ENCODE data around the gene BCAR3. TPM values are rescaled to one million over a fixed set of nuclear protein-coding genes. Genes with fewer than 3 reads are reported as not detected.
"Not testable (repeated sequence)": the region's sequence is repeated elsewhere in the genome, so short reads cannot be mapped to it uniquely, and the experiment has no call there.

The BCAR3 gene
- total RNA-seq, 1 donor from 2014 or later, result 9.2 TPM

DNA sequence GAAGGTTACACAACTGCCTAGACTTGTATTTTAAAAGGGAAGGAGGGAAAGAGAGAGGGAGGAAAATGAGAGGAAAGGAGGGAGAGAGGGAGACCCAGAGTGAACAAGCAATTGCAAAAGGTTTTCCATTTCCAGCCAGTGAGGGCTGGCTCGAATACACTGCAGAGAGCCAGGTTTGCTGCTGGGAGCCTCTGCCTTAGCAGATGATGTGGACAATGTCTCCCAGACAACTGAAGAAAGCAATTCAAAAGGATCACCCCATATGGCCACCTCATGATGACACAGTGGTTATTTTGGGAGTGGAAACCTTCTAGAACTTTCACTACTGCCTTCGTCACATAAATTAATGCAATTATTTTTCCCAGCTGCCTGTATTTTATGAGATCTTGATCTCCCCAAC, 86.4 kb downstream of the BCAR3 start:
- Mint-ChIP-seq H3K4me3 (no peak overlapping the region), H3K9me3 (no peaks in the 10 kb centered on the region), H3K4me1 (peaks cover 79% of the 10 kb centered on the region), H3K36me3 (no peaks in the 10 kb centered on the region), H3K27me3 (ENCODE audit: low read depth) (no peaks in the 10 kb centered on the region), H3K27ac (peak overlapping the region; percentile 28)
- no peak for DNase-seq (ENCODE audit: low spot score in 2 of 2, unreplicated experiment in 2 of 2)
- TF ChIP-seq CTCF (IDR thresholded peaks at IDR 0.05; ENCODE audit: unreplicated experiment), result no peak

DNA sequence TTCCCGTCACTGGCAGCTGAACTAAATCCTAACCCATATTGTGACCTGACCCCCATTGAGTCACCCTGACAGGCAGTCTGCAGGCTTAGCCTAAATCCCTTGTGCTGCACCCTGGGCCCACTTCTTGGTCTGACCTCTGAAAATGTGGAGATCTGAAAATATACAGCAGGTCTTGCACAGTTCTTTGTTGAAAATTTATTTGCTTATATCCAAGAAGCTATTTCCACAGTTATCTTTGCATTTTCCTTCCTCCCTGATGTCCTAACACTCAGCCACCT, 87.1 kb downstream of the BCAR3 start:
- no peak for TF ChIP-seq CTCF (IDR thresholded peaks at IDR 0.05; ENCODE audit: unreplicated experiment)
- Mint-ChIP-seq H3K4me3 (no peak overlapping the region), H3K4me1 (peaks cover 77% of the 10 kb centered on the region), H3K9me3 (no peaks in the 10 kb centered on the region), H3K27ac (peak overlapping the region; percentile 68), H3K27me3 (ENCODE audit: low read depth) (no peaks in the 10 kb centered on the region), H3K36me3 (no peaks in the 10 kb centered on the region)
- DNase-seq (ENCODE audit: low spot score in 2 of 2, unreplicated experiment in 2 of 2), result no peak

DNA sequence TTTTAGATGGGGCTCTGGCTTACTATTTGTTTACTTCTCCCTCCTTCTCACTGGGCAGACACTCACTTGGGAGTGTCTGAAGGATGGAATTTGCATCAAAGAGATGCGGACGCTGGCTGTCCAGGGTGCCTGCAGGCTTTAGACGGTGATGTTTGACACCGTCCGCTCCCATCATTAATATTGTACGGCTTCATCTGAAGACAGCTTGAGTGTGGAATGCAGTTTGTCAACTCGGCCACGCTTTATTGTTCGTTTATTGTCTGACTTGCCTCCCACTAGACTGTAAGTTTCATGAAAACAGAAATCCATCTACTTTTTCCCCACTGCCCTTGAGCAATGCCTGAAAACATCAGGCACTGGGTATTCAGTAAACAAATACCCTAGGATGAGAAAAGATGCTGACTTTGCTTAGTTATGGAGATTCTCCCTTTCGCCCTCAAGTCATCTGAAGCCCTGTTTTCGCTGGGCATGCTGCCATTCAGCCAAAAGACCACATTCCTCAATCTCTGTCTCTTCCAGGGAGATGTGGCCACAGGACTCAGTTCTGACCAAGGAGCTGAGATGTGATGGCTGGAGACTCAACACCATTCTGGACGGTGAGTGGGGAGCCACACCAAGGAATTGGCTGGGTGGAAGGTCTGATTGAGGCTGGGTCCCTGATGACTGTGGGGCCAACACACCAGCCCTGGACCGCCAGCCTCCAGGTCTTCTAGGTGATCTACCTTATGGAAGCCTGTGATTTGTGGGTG, 87.6 kb downstream of the BCAR3 start:
- peaks cover 77% of the 10 kb centered on the region for H3K4me1 Mint-ChIP-seq
- H3K9me3 Mint-ChIP-seq, result no peaks in the 10 kb centered on the region

GRCh38 chr1:93592551-93592949, 89.1 kb downstream of the BCAR3 start:
- DNase-seq (ENCODE audit: low spot score in 2 of 2, unreplicated experiment in 2 of 2), result no peak
- Mint-ChIP-seq H3K27ac (peak overlapping the region; percentile 66), H3K27me3 (ENCODE audit: low read depth) (no peaks in the 10 kb centered on the region), H3K4me1 (peaks cover 64% of the 10 kb centered on the region), H3K4me3 (peak overlapping the region; percentile 4), H3K36me3 (peaks cover 11% of the 10 kb centered on the region), H3K9me3 (no peaks in the 10 kb centered on the region)
- no peak for TF ChIP-seq CTCF (IDR thresholded peaks at IDR 0.05; ENCODE audit: unreplicated experiment)

More for the DNA sequence above, 87.6 kb downstream of the BCAR3 start:
- DNase-seq (ENCODE audit: low spot score in 2 of 2, unreplicated experiment in 2 of 2), result no peak
- Mint-ChIP-seq H3K27ac (peak overlapping the region; percentile 68), H3K27me3 (ENCODE audit: low read depth) (no peaks in the 10 kb centered on the region), H3K4me3 (peak overlapping the region; percentile 5), H3K36me3 (no peaks in the 10 kb centered on the region)
- no peak for TF ChIP-seq CTCF (IDR thresholded peaks at IDR 0.05; ENCODE audit: unreplicated experiment)

- TF ChIP-seq CTCF (IDR thresholded peaks at IDR 0.05; ENCODE audit: unreplicated experiment), result no peak
- H3K9me3 Mint-ChIP-seq, result no peaks in the 10 kb centered on the region
- DNase-seq (ENCODE audit: low spot score in 2 of 2, unreplicated experiment in 2 of 2), result peak; percentile 67 to 73
- H3K36me3 Mint-ChIP-seq, result peaks cover 11% of the 10 kb centered on the region
- peaks cover 57% of the 10 kb centered on the region for H3K4me1 Mint-ChIP-seq
- H3K4me3 Mint-ChIP-seq, result no peak overlapping the region
- no peaks in the 10 kb centered on the region for H3K27me3 Mint-ChIP-seq (ENCODE audit: low read depth)
- H3K27ac Mint-ChIP-seq, result peak overlapping the region; percentile 66
Measured at GRCh38 chr1:93591676-93592550, 89.7 kb downstream of the BCAR3 start.

DNA sequence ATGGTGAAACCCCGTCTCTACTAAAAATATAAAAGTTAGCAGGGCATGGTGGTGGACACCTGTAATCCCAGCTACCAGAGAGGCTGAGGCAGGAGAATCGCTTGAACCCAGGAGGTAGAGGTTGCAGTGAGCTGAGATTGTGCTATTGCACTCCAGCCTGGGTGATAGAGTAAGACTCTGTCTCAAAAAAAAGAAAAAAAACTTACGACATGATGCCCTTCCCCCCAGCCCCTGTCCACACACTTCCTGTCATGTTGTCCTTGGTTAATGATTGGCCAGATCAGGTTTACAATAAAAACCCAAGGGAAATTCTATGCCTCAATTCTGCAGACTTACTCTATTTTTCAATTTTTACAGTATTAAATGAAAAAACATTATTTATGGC, 90.4 kb downstream of the BCAR3 start:
- DNase-seq (ENCODE audit: low spot score in 2 of 2, unreplicated experiment in 2 of 2); H3K9me3 Mint-ChIP-seq; H3K4me3 Mint-ChIP-seq; H3K27me3 Mint-ChIP-seq (ENCODE audit: low read depth); H3K27ac Mint-ChIP-seq: not testable (repeated sequence)
- Mint-ChIP-seq H3K4me1 (peaks cover 52% of the 10 kb centered on the region), H3K36me3 (peaks cover 11% of the 10 kb centered on the region)
